AG10803 (cell line): ENCODE data around the gene PRKN.

Experiments used
- DNase-seq: peaks from one replicate; pipeline ENCODE4 v3.0.0; 2010; ENCODE audit warnings: low read depth
- H3K4me3 ChIP-seq: 2 replicates; pipeline ENCODE4 v1.5.1; 2011; ENCODE audit warnings: mild to moderate bottlenecking, low read length, control low read depth
- TF ChIP-seq, protein P1 (sequence below): conservative IDR thresholded peaks from 2 replicates; pipeline ENCODE4 v1.5.1; 2011; ENCODE audit warnings: mild to moderate bottlenecking, low read length, control low read depth, inconsistent platforms

The PRKN gene

DNA sequence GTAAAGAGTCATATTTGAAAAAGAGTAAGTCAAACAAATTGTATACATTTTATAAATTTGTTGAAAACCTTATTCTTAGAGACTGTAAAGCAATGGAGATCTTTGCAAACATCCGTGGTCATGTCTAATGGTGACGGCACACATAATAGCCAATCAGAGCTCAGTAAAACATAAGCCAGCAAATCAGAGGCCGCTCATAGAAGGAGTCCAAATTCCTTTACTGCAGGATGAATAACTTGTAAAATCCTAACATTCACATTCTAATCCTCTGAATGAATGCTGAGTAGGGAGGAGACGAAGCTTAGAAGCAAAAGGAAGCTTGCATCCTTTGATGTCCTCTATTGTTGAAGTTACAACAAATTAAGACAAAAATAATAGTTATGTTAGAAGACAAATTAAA is 401.7 kb downstream of the PRKN start:
- TF ChIP-seq, protein P1, sequence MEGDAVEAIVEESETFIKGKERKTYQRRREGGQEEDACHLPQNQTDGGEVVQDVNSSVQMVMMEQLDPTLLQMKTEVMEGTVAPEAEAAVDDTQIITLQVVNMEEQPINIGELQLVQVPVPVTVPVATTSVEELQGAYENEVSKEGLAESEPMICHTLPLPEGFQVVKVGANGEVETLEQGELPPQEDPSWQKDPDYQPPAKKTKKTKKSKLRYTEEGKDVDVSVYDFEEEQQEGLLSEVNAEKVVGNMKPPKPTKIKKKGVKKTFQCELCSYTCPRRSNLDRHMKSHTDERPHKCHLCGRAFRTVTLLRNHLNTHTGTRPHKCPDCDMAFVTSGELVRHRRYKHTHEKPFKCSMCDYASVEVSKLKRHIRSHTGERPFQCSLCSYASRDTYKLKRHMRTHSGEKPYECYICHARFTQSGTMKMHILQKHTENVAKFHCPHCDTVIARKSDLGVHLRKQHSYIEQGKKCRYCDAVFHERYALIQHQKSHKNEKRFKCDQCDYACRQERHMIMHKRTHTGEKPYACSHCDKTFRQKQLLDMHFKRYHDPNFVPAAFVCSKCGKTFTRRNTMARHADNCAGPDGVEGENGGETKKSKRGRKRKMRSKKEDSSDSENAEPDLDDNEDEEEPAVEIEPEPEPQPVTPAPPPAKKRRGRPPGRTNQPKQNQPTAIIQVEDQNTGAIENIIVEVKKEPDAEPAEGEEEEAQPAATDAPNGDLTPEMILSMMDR = no peak
- H3K4me3 ChIP-seq = no peak overlapping the region

GRCh38 chr6:162325051-162325450 is 402.5 kb downstream of the PRKN start:
- no peak overlapping the region for H3K4me3 ChIP-seq
- TF ChIP-seq, protein P1 = no peak
- no peak for DNase-seq

More for the DNA sequence above, 401.7 kb downstream of the PRKN start:
- no peak for DNase-seq

DNA sequence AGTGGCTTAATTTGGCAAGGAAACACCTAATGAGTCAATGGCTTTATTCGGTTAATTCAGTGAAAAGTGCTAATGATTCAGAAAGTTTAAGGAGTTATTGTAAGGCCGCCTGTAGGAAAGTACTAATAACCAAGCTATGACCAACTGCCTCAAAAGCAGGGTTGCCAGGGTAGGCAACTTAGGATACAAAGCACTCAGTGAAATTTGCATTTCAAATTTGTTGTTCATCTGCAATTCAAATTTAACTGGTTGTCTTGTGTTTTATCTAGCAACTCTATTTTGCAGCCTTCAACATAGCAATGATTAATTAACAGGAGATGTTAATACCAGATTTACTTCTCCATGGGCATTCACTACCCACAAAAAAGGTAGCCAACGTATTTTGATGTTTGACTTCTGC is 412.3 kb downstream of the PRKN start:
- DNase-seq = no peak
- TF ChIP-seq, protein P1 = no peak
- no peak overlapping the region for H3K4me3 ChIP-seq

- TF ChIP-seq, protein P1 = no peak
- no peak overlapping the region for H3K4me3 ChIP-seq
- DNase-seq = no peak
Observed at GRCh38 chr6:162313922-162314660, 413.5 kb downstream of the PRKN start.

- no peak overlapping the region for H3K4me3 ChIP-seq
- DNase-seq = no peak
- TF ChIP-seq, protein P1 = no peak
Observed at GRCh38 chr6:162307865-162308264, 419.7 kb downstream of the PRKN start.

DNA sequence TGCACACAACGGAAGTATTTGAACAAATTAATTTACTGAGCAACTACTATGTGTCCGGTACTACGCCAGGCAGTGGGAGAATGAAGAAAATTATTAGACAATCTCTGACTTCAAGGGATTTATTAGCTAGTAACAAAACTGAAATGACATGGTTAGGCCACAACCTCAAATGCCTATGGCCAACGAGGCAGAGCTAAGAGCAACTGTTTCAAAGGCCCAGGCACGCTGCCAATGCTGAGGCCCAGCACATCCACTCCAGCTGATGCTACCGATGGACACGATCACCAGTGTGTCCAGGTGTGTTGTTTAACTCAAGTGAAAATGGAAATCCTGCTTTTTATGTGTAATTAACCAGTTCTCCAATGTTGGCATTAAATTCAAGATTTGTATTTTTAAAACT is 420.9 kb downstream of the PRKN start:
- no peak for DNase-seq
- no peak overlapping the region for H3K4me3 ChIP-seq
- TF ChIP-seq, protein P1 = no peak

GRCh38 chr6:162301128-162301527 is 426.4 kb downstream of the PRKN start:
- no peak for DNase-seq
- TF ChIP-seq, protein P1 = no peak
- H3K4me3 ChIP-seq = no peak overlapping the region
